HL-60 (cell line): ENCODE measurements around the gene DDX59.

Experiments
- DNase-seq, 2 experiments: peaks; one replicate each; pipeline ENCODE4 v3.0.0-alpha.2; 2010 to 2020; ENCODE audit warnings: low read depth in 1 of 2, low spot score in 1 of 2
- H3K27ac ChIP-seq: fragments of 250-450 bp; sonication (Bioruptor Pico); replicated peaks from 2 replicates; pipeline ENCODE4 v1.5.1; 2020; ENCODE audit warnings: mild to moderate bottlenecking, moderate library complexity
- H3K27me3 ChIP-seq: fragments of 250-450 bp; sonication (Bioruptor Pico); 2 replicates; pipeline ENCODE4 v1.5.1; 2021; ENCODE audit warnings: mild to moderate bottlenecking, moderate library complexity; ENCODE audit not compliant: insufficient read depth, poor library complexity, severe bottlenecking
- H3K4me3 ChIP-seq: replicated peaks from 2 replicates; pipeline ENCODE4 v1.5.1; 2011; ENCODE audit warnings: mild to moderate bottlenecking, control low read depth, low read length; ENCODE audit not compliant: insufficient read depth
- GABPA ChIP-seq: IDR thresholded peaks from 2 replicates; pipeline ENCODE4 v1.6.1; 2012; ENCODE audit warnings: low read depth
- POLR2AphosphoS5 ChIP-seq: IDR thresholded peaks from 2 replicates; pipeline ENCODE4 v1.6.1; 2012; ENCODE audit warnings: low read depth
- SPI1 ChIP-seq: IDR thresholded peaks from 2 replicates; pipeline ENCODE4 v1.6.1; 2012; ENCODE audit warnings: low read depth, mild to moderate bottlenecking, borderline replicate concordance
- TF ChIP-seq, protein P1 (sequence below): IDR thresholded peaks from 2 replicates; pipeline ENCODE4 v1.6.1; 2012; ENCODE audit warnings: low read depth; ENCODE audit not compliant: insufficient replicate concordance
- TF ChIP-seq, protein P2 (sequence below): IDR thresholded peaks from one replicate; pipeline ENCODE4 v1.5.1; 2011; ENCODE audit warnings: low read length, control low read depth, inconsistent platforms; ENCODE audit not compliant: insufficient read depth

DDX59 gene

DNA sequence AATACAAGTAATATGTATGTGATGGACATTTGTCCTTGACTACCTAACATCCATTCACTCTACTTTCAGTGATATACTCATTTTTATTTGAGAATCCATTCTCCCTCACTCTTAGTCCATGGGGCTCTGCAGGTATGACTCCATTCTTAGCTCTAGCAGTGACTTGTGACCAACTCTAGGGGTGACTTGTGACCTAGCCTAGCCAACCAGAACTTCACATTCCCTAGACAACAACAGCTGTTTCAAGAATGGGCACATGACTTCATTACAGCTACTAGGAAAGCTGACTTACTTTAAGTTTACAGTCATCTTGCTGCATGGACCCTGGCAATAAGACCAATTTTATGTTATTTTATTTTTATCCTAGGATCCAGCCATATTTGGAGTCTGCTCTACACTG lies 23.6 kb upstream of the DDX59 start:
- TF ChIP-seq GABPA: no peak
- TF ChIP-seq POLR2AphosphoS5: no peak
- TF ChIP-seq, protein P1, sequence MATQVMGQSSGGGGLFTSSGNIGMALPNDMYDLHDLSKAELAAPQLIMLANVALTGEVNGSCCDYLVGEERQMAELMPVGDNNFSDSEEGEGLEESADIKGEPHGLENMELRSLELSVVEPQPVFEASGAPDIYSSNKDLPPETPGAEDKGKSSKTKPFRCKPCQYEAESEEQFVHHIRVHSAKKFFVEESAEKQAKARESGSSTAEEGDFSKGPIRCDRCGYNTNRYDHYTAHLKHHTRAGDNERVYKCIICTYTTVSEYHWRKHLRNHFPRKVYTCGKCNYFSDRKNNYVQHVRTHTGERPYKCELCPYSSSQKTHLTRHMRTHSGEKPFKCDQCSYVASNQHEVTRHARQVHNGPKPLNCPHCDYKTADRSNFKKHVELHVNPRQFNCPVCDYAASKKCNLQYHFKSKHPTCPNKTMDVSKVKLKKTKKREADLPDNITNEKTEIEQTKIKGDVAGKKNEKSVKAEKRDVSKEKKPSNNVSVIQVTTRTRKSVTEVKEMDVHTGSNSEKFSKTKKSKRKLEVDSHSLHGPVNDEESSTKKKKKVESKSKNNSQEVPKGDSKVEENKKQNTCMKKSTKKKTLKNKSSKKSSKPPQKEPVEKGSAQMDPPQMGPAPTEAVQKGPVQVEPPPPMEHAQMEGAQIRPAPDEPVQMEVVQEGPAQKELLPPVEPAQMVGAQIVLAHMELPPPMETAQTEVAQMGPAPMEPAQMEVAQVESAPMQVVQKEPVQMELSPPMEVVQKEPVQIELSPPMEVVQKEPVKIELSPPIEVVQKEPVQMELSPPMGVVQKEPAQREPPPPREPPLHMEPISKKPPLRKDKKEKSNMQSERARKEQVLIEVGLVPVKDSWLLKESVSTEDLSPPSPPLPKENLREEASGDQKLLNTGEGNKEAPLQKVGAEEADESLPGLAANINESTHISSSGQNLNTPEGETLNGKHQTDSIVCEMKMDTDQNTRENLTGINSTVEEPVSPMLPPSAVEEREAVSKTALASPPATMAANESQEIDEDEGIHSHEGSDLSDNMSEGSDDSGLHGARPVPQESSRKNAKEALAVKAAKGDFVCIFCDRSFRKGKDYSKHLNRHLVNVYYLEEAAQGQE: no peak
- no peak for TF ChIP-seq SPI1
- TF ChIP-seq, protein P2, sequence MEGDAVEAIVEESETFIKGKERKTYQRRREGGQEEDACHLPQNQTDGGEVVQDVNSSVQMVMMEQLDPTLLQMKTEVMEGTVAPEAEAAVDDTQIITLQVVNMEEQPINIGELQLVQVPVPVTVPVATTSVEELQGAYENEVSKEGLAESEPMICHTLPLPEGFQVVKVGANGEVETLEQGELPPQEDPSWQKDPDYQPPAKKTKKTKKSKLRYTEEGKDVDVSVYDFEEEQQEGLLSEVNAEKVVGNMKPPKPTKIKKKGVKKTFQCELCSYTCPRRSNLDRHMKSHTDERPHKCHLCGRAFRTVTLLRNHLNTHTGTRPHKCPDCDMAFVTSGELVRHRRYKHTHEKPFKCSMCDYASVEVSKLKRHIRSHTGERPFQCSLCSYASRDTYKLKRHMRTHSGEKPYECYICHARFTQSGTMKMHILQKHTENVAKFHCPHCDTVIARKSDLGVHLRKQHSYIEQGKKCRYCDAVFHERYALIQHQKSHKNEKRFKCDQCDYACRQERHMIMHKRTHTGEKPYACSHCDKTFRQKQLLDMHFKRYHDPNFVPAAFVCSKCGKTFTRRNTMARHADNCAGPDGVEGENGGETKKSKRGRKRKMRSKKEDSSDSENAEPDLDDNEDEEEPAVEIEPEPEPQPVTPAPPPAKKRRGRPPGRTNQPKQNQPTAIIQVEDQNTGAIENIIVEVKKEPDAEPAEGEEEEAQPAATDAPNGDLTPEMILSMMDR: no peak
- Histone ChIP-seq H3K27ac (no peak overlapping the region), H3K27me3 (no peaks in the 10 kb centered on the region), H3K4me3 (no peak overlapping the region)
- DNase-seq: no peak

DNA sequence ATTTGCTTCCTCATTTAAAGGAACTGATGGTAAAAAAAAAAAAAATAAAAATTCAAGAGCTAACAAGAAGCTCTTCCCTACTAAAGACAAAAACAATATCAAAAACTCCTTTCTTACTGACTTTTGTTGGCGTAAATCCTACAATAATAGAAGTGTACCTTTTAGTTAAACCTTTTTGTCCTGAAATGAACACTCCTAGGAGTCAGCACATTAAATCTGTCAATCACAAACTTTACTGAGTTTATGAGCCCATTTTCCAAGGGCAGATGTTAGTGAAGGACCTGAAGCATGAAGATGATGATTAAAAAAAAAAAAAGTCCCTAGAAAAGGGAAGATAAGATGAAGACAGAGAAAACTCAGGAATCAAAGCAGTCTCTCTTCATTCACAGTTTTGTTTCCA lies 22.6 kb upstream of the DDX59 start:
- no peak overlapping the region for H3K27ac ChIP-seq
- DNase-seq: no peak
- TF ChIP-seq, protein P2: no peak
- no peaks in the 10 kb centered on the region for H3K27me3 ChIP-seq
- H3K4me3 ChIP-seq: no peak overlapping the region

DNA sequence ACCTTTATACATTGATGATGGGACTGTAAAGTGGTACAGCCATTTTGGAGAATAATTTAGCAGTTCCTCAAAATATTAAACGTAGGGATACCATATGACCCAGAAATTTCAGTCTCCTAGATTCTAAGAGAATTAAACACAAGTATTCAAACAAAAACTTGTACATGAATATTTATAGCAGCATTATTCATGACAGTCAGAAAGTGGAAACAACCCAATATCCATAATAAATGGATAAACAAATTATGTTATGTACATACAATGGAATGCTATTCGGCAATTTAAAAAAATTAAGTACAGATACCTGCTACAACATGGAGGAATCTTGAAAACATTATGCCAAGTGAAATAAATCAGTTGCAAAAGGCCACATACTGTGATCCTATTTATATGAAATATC lies 16.9 kb upstream of the DDX59 start:
- Histone ChIP-seq H3K4me3 (no peak overlapping the region), H3K27me3 (no peaks in the 10 kb centered on the region), H3K27ac (no peak overlapping the region)
- TF ChIP-seq, protein P2: no peak
- TF ChIP-seq, protein P1: no peak
- TF ChIP-seq POLR2AphosphoS5 (no peak), GABPA (no peak), SPI1 (no peak)
- DNase-seq: no peak

DNA sequence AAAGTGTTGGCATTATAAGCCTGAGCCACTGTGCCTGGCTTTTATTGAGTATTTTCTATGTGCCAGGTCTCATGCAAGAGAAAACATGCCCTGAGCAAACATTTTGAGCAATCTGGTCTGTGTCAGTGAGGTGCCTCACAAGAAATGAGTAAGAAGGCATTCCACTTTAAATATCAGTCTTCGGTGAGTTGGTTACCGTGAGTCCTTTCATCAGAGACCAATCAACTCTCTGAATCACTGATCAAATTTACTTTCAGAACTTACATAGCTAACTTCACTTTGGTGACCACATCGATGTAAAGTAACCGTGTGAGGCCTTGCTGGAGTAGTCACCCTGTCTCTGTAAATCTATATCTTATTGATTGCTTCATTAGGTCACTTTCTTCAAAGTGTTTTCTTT lies 14.3 kb upstream of the DDX59 start:
- no peak overlapping the region for H3K27ac ChIP-seq
- TF ChIP-seq, protein P2: no peak
- TF ChIP-seq GABPA (no peak), SPI1 (no peak), POLR2AphosphoS5 (no peak)
- TF ChIP-seq, protein P1: no peak
- DNase-seq: no peak
- H3K27me3 ChIP-seq: no peaks in the 10 kb centered on the region
- no peak overlapping the region for H3K4me3 ChIP-seq
